ENCODE results near the gene GINS2. TPM values are rescaled to one million over a fixed set of nuclear protein-coding genes. Genes with fewer than 3 reads are reported as not detected.

Gene GINS2
- total and polyA plus RNA-seq, 2 experiments from 2014 or later, result 40.5 to 44.4 TPM

DNA sequence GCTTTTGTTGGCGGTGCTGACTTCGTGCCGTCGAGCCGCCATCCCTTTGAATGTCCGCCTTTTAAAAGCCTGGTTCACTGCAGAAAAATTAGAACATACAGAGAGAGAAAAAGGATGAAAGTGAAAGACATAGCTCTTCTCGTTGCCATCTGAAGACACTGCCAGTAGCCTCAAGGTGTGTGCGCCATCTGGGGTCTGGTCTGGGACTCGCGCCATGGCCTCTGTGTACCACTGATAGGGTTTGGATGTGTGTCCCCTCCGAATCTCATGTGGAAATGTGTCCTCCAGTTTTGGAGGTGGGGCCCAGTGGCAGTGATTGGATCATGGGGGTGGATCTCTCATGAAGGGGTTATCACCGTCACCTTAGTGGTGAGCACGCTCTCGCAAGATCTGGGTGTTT is 60.1 kb downstream of the GINS2 start:
- Mint-ChIP-seq H3K4me3 (peak overlapping the region; percentile 32; the same call in 1 of the 3 replicates), H3K4me1 (peaks cover 41% of the 10 kb centered on the region), H3K36me3 (ENCODE audit: low read depth) (peaks cover 31% of the 10 kb centered on the region), H3K27me3 (ENCODE audit: insufficient read depth, low read depth, poor library complexity) (peaks cover 20% of the 10 kb centered on the region), H3K27ac (no peak overlapping the region), H3K9me3 (peaks cover 15% of the 10 kb centered on the region)
- Histone ChIP-seq H4K20me1 (replicated peaks; ENCODE audit: insufficient read depth) (peaks cover 80% of the 10 kb centered on the region), H3K4me3 (no peak overlapping the region), H3F3A (replicated peaks; ENCODE audit: low read depth) (peaks cover 13% of the 10 kb centered on the region; the same call in 1 of the 2 replicates), H3K27ac (ENCODE audit: low read depth) (no peak overlapping the region), H2AFZ (no peak overlapping the region), H3K4me2 (no peak overlapping the region), H3K36me3 (ENCODE audit: insufficient read depth) (no peaks in the 10 kb centered on the region), H3K27me3 (ENCODE audit: insufficient read depth) (no peaks in the 10 kb centered on the region), H3K4me1 (ENCODE audit: insufficient read depth) (peaks cover 16% of the 10 kb centered on the region; the same call in 1 of the 2 replicates), H3K79me2 (replicated peaks; ENCODE audit: insufficient read depth) (peaks cover 100% of the 10 kb centered on the region), H3K9me2 (ENCODE audit: insufficient read depth) (no peaks in the 10 kb centered on the region)
- DNase-seq (ENCODE audit: low spot score) (no peak), ATAC-seq (no peak)
- TF ChIP-seq STAT1 (IDR thresholded peaks at IDR 0.05; ENCODE audit: unreplicated experiment) (no peak), CTCF (conservative IDR thresholded peaks at IDR 0.05; ENCODE audit: low read depth in 2 of 2) (peak; percentile 37 to 59; a peak in 3 of 4 replicates)

- H3K36me3 ChIP-seq (ENCODE audit: insufficient read depth), result no peaks in the 10 kb centered on the region
- H4K20me1 ChIP-seq (replicated peaks; ENCODE audit: insufficient read depth), result peaks cover 80% of the 10 kb centered on the region
- DNase-seq (ENCODE audit: low spot score) (no peak), ATAC-seq (no peak)
- no peak overlapping the region for H3K4me3 ChIP-seq
- Mint-ChIP-seq H3K27ac (no peak overlapping the region), H3K4me1 (peaks cover 45% of the 10 kb centered on the region), H3K4me3 (no peak overlapping the region), H3K9me3 (peaks cover 15% of the 10 kb centered on the region), H3K27me3 (ENCODE audit: insufficient read depth, low read depth, poor library complexity) (peaks cover 19% of the 10 kb centered on the region), H3K36me3 (ENCODE audit: low read depth) (peaks cover 31% of the 10 kb centered on the region)
- peaks cover 100% of the 10 kb centered on the region for H3K79me2 ChIP-seq (replicated peaks; ENCODE audit: insufficient read depth)
- peaks cover 13% of the 10 kb centered on the region; the same call in 1 of the 2 replicates for H3F3A ChIP-seq (replicated peaks; ENCODE audit: low read depth)
- H3K4me2 ChIP-seq, result no peak overlapping the region
- no peak overlapping the region for H2AFZ ChIP-seq
- peaks cover 16% of the 10 kb centered on the region; the same call in 1 of the 2 replicates for H3K4me1 ChIP-seq (ENCODE audit: insufficient read depth)
- H3K27ac ChIP-seq (ENCODE audit: low read depth), result no peak overlapping the region
- no peak for TF ChIP-seq ZNF114 (CRISPR knock-in tag; IDR thresholded peaks at IDR 0.05)
- no peak for TF ChIP-seq EZH2phosphoT487 (IDR thresholded peaks at IDR 0.05; ENCODE audit: unreplicated experiment)
- TF ChIP-seq JUNB (IDR thresholded peaks at IDR 0.05; ENCODE audit: unreplicated experiment), result no peak
- TF ChIP-seq ZNF331 (CRISPR knock-in tag; IDR thresholded peaks at IDR 0.05; ENCODE audit: low read depth), result no peak
- no peaks in the 10 kb centered on the region for H3K9me2 ChIP-seq (ENCODE audit: insufficient read depth)
- no peaks in the 10 kb centered on the region for H3K27me3 ChIP-seq (ENCODE audit: insufficient read depth)
Observed at GRCh38 chr16:85628265-85628556, 60.5 kb downstream of the GINS2 start.

DNA sequence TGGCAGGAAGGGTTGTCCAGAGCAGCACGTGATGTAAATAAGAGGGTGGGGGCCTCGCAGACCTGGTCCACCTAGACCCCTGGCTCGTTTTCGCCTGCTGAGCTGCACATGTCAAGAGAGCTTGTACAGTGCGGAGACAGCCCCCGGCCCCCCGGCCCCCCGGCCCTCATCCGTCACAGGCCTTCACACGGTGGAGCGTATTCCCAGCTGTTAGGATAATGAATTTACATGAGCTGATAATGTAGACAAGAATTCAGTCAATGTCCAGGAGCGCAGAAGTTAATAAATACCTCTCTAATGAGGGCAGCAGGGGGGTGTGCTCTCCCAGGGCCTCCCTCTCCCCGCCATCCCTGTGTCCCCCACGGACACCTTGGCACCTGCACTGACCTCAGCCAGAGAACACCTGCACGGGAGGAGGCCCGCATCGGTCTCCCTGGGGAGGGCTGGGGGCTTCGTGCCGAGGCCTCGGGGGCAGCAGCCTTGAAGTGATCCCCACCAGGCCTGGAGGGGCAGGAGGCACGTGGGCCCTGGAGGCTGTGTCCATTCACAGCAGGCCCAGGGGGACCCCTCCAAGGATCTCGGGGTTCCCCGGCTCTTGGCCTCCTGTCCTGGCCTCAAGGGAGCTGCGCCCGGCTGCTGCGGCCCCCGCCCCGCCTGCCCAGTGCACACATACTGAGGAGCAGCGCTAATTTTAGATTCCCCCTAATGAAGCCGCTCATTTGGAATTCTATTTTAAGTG is 61.1 kb downstream of the GINS2 start:
- no peak for ATAC-seq
- peaks cover 15% of the 10 kb centered on the region for H3K9me3 Mint-ChIP-seq
- H4K20me1 ChIP-seq (replicated peaks; ENCODE audit: insufficient read depth), result peaks cover 81% of the 10 kb centered on the region
- no peak for DNase-seq (ENCODE audit: low spot score)
- no peak overlapping the region for H3K4me3 ChIP-seq
- H3K27me3 ChIP-seq (ENCODE audit: insufficient read depth), result no peaks in the 10 kb centered on the region
- H3K4me1 Mint-ChIP-seq, result peaks cover 48% of the 10 kb centered on the region
- H3K36me3 ChIP-seq (ENCODE audit: insufficient read depth), result no peaks in the 10 kb centered on the region
- H3K9me2 ChIP-seq (ENCODE audit: insufficient read depth), result no peaks in the 10 kb centered on the region
- no peak overlapping the region for H3K27ac Mint-ChIP-seq
- H3K27me3 Mint-ChIP-seq (ENCODE audit: insufficient read depth, low read depth, poor library complexity), result peaks cover 19% of the 10 kb centered on the region
- no peak overlapping the region for H3K27ac ChIP-seq (ENCODE audit: low read depth)
- no peak overlapping the region for H3K4me2 ChIP-seq
- H3K79me2 ChIP-seq (replicated peaks; ENCODE audit: insufficient read depth), result peaks cover 100% of the 10 kb centered on the region
- peaks cover 16% of the 10 kb centered on the region; the same call in 1 of the 2 replicates for H3K4me1 ChIP-seq (ENCODE audit: insufficient read depth)
- H3F3A ChIP-seq (replicated peaks; ENCODE audit: low read depth), result peaks cover 13% of the 10 kb centered on the region; the same call in 1 of the 2 replicates
- H3K36me3 Mint-ChIP-seq (ENCODE audit: low read depth), result peaks cover 31% of the 10 kb centered on the region
- H2AFZ ChIP-seq, result no peak overlapping the region
- H3K4me3 Mint-ChIP-seq, result no peak overlapping the region
- TF ChIP-seq ZNF462 (CRISPR knock-in tag; IDR thresholded peaks at IDR 0.05), result no peak
